Lung (tissue), 12 donors: ENCODE data around the gene POLR2F. TPM values are rescaled to one million over a fixed set of nuclear protein-coding genes. Genes with fewer than 3 reads are reported as not detected.

ENCODE experiments used
- ATAC-seq: fragments of 200-7000 bp; cut with Tn5 transposase; one replicate; pipeline ENCODE4 v1.9.1; 2020; ENCODE audit warnings: moderate number of reproducible peaks; ENCODE audit not compliant: insufficient read depth, low FRiP score
- DNase-seq, 3 donors: peaks; one replicate each; pipeline ENCODE4 v3.0.0-alpha.2; 2013 to 2017
- H3K27ac ChIP-seq, 2 donors: one replicate each; pipeline ENCODE4 v1.5.1; 2013; ENCODE audit warnings: mild to moderate bottlenecking in 2 of 2, moderate library complexity in 2 of 2, control low read depth in 1 of 2, inconsistent platforms in 1 of 2, low read depth in 1 of 2, low read length in 1 of 2
- H3K27me3 ChIP-seq, 3 donors: one replicate each; pipeline ENCODE4 v1.5.1; 2013; ENCODE audit warnings: low read length in 2 of 3; ENCODE audit not compliant: control insufficient read depth in 3 of 3, insufficient read depth in 3 of 3
- H3K36me3 ChIP-seq, 4 donors: one replicate each; pipeline ENCODE4 v1.5.1; 2013; ENCODE audit warnings: low read length in 4 of 4, mild to moderate bottlenecking in 1 of 4, moderate library complexity in 1 of 4; ENCODE audit not compliant: control insufficient read depth in 4 of 4, insufficient read depth in 4 of 4
- H3K4me1 ChIP-seq, 5 donors: one replicate each; pipeline ENCODE4 v1.5.1; 2013; ENCODE audit warnings: low read length in 5 of 5, mild to moderate bottlenecking in 2 of 5, moderate library complexity in 1 of 5; ENCODE audit not compliant: control insufficient read depth in 5 of 5, insufficient read depth in 5 of 5
- H3K4me3 ChIP-seq: one replicate; pipeline ENCODE4 v1.5.1; 2013; ENCODE audit warnings: mild to moderate bottlenecking, control low read depth, moderate library complexity
- H3K9ac ChIP-seq, 2 donors: one replicate each; pipeline ENCODE4 v1.5.1; 2013; ENCODE audit warnings: low read length in 2 of 2, control low read depth in 1 of 2; ENCODE audit not compliant: insufficient read depth in 1 of 2
- H3K9me3 ChIP-seq, 4 donors: one replicate each; pipeline ENCODE4 v1.5.1; 2013; ENCODE audit warnings: low read length in 3 of 4, mild to moderate bottlenecking in 1 of 4, moderate library complexity in 1 of 4; ENCODE audit not compliant: control insufficient read depth in 4 of 4, insufficient read depth in 3 of 4
- CTCF ChIP-seq: IDR thresholded peaks from 2 replicates; pipeline ENCODE4 v1.5.1; 2012; ENCODE audit warnings: mild to moderate bottlenecking; ENCODE audit errors: control extremely low read depth, extremely low read depth
- WGBS, 2 donors: extraction: QIAGEN DNeasy Blood & Tissue Kit; methylation state at CpG; one replicate each; pipeline ENCODE4 v1.1.7; 2013; 5-methylcytosine and 5-hydroxymethylcytosine counted together
- polyA plus RNA-seq, 2 donors: library from polyadenylated mRNA; stranded (reverse); fragments of 200-250 nt; gene quantifications; one replicate each; pipeline ENCODE4 v1.2.1, GENCODE V29; 2013
- total RNA-seq, 2 donors: library from RNA; depleted of rRNA in 1 of 2; stranded (reverse); fragments of >200 nt in 1 of 2; gene quantifications; one replicate each; pipeline ENCODE4 v1.2.1, GENCODE V29; 2014 to 2021
- donor health status: control.
- donor health status: control.
- donor health status: Bipolar disorder and iron deficiency.
- donor health status: healthy.
- donor health status: DM: yes; HTN: yes; CAD: no.

The POLR2F gene
- total and polyA plus RNA-seq, 4 donors: 36.8 to 161 (median 79.6) TPM

- no peak for DNase-seq
- H3K4me3 ChIP-seq: no peak overlapping the region
- peaks cover 10 to 47% (median 36%) of the 10 kb centered on the region in 4 donors for H3K36me3 ChIP-seq
- H3K4me1 ChIP-seq: peaks cover 0 to 7% (median 0%) of the 10 kb centered on the region in 5 donors
- H3K9me3 ChIP-seq: no peaks in the 10 kb centered on the region
- no peak overlapping the region for H3K9ac ChIP-seq
- no peak overlapping the region for H3K27ac ChIP-seq
- ATAC-seq: no peak
- no peak for TF ChIP-seq CTCF
- H3K27me3 ChIP-seq: no peaks in the 10 kb centered on the region
- 94 to 97% methylated on average over 18 of the region's 18 CpGs for WGBS, 2 donors
These were observed 5.8 kb downstream of the POLR2F start for GRCh38 chr22:37959231-37959825.

- DNase-seq (no peak), ATAC-seq (no peak)
- H3K27me3 ChIP-seq: no peaks in the 10 kb centered on the region
- H3K9me3 ChIP-seq: no peaks in the 10 kb centered on the region
- H3K4me3 ChIP-seq: no peak overlapping the region
- no peak overlapping the region for H3K27ac ChIP-seq
- H3K9ac ChIP-seq: no peak overlapping the region
- 98 to 100% methylated on average over 4 of the region's 4 CpGs for WGBS, 2 donors
- H3K4me1 ChIP-seq: no peaks in the 10 kb centered on the region
- peaks cover 10 to 52% (median 40%) of the 10 kb centered on the region in 4 donors for H3K36me3 ChIP-seq
- no peak for TF ChIP-seq CTCF
These were observed 7.6 kb downstream of the POLR2F start for GRCh38 chr22:37961062-37961461.

- no peak for ATAC-seq
- peaks cover 5 to 44% (median 31%) of the 10 kb centered on the region in 4 donors for H3K36me3 ChIP-seq
- 79 to 87% methylated on average over 9 of the region's 9 CpGs for WGBS, 2 donors
These were observed 12.6 kb downstream of the POLR2F start for GRCh38 chr22:37965940-37966664.

More at GRCh38 chr22:37965940-37966664, 12.6 kb downstream of the POLR2F start:
- no peaks in the 10 kb centered on the region for H3K27me3 ChIP-seq
- no peak overlapping the region for H3K9ac ChIP-seq
- no peak for TF ChIP-seq CTCF
- no peak overlapping the region for H3K4me3 ChIP-seq
- no peaks in the 10 kb centered on the region for H3K4me1 ChIP-seq
- no peak for DNase-seq
- H3K27ac ChIP-seq: no peak overlapping the region
- H3K9me3 ChIP-seq: no peaks in the 10 kb centered on the region
